Panc1 (cell line): ENCODE results near the gene B4GALT3.

Experiments used
- CTCF ChIP-seq: fragments of 450-650 bp; IDR thresholded peaks from 2 replicates; pipeline ENCODE4 v1.5.1; 2017; ENCODE audit warnings: mild to moderate bottlenecking
- POLR2AphosphoS5 ChIP-seq: IDR thresholded peaks from 2 replicates; pipeline ENCODE4 v1.6.1; 2012; ENCODE audit warnings: mild to moderate bottlenecking, low read depth, low read length, moderate library complexity

GRCh38 chr1:161171191-161171590 lies 6.1 kb downstream of the B4GALT3 start:
- TF ChIP-seq CTCF, result no peak; the same call in 1 of the 2 replicates
- no peak for TF ChIP-seq POLR2AphosphoS5
